Smooth muscle cell (in vitro differentiated cells): ENCODE results near the gene THSD7B. TPM values are rescaled to one million over a fixed set of nuclear protein-coding genes. Genes with fewer than 3 reads are reported as not detected.

Experiments
- DNase-seq: peaks from one replicate; lab custom pipeline; 2025; ENCODE audit not compliant: unreplicated experiment; lab: John Stamatoyannopoulos, UW
- H2AFZ ChIP-seq: fragments of 200-600 bp; sonication (generic); 2 replicates; pipeline ENCODE4 v1.6.0; 2016; ENCODE audit warnings: antibody characterized with exemption, low read depth, mild to moderate bottlenecking
- H3F3A ChIP-seq: fragments of 200-600 bp; sonication (generic); 2 replicates; pipeline ENCODE4 v1.6.0; 2017; ENCODE audit warnings: antibody characterized with exemption, low read depth
- H3K27ac ChIP-seq: fragments of 200-600 bp; sonication (generic); 2 replicates; pipeline ENCODE4 v1.5.1; 2016; ENCODE audit warnings: low read depth, mild to moderate bottlenecking
- H3K27me3 ChIP-seq: fragments of 200-600 bp; sonication (generic); 2 replicates; pipeline ENCODE4 v1.6.1; 2016; ENCODE audit warnings: low read depth, mild to moderate bottlenecking
- H3K36me3 ChIP-seq: fragments of 200-600 bp; sonication (generic); 2 replicates; pipeline ENCODE4 v1.5.1; 2016; ENCODE audit warnings: low read depth
- H3K4me1 ChIP-seq: fragments of 200-600 bp; sonication (generic); 2 replicates; pipeline ENCODE4 v1.5.1; 2016; ENCODE audit warnings: low read depth
- H3K4me2 ChIP-seq: fragments of 200-600 bp; sonication (generic); 2 replicates; pipeline ENCODE4 v1.6.0; 2016; ENCODE audit warnings: mild to moderate bottlenecking
- H3K4me3 ChIP-seq: fragments of 200-600 bp; sonication (generic); 2 replicates; pipeline ENCODE4 v1.5.1; 2016; ENCODE audit warnings: mild to moderate bottlenecking
- H3K79me2 ChIP-seq: fragments of 200-600 bp; sonication (generic); 2 replicates; pipeline ENCODE4 v1.6.0; 2016; ENCODE audit warnings: low read depth, mild to moderate bottlenecking
- H3K9ac ChIP-seq: fragments of 200-600 bp; sonication (generic); 2 replicates; pipeline ENCODE4 v1.6.0; 2016; ENCODE audit warnings: low read depth
- H3K9me3 ChIP-seq: fragments of 200-600 bp; sonication (generic); replicated peaks from 2 replicates; pipeline ENCODE4 v1.5.1; 2016; ENCODE audit warnings: low read depth
- H4K20me1 ChIP-seq: fragments of 200-600 bp; sonication (generic); 2 replicates; pipeline ENCODE4 v1.6.0; 2016; ENCODE audit warnings: low read depth
- WGBS: methylation state at CpG from one replicate; pipeline ENCODE4 v1.1.7; 2016; ENCODE audit warnings: low lambda C conversion rate; 5-methylcytosine and 5-hydroxymethylcytosine counted together
- polyA plus RNA-seq: library from polyadenylated mRNA; unstranded; fragments of >200 nt; fragmentation: Nextera tagmentation; extraction: Ambion mirVana; gene quantifications from 2 replicates; pipeline ENCODE4 v1.2.1, GENCODE V29; 2016
- total RNA-seq: library from RNA; depleted of rRNA; stranded (reverse); fragments of >200 nt; gene quantifications from 2 replicates; pipeline ENCODE4 v1.2.3, GENCODE V29; 2014
- TF ChIP-seq, protein P1 (sequence below): fragments of 200-600 bp; sonication (generic); IDR thresholded peaks from 2 replicates; pipeline ENCODE4 v1.5.1; 2017; ENCODE audit warnings: borderline replicate concordance, mild to moderate bottlenecking, antibody characterized with exemption; ENCODE audit not compliant: insufficient read depth, poor library complexity, severe bottlenecking

The THSD7B gene
- total and polyA plus RNA-seq, 2 experiments from 2014 or later = not detected

DNA sequence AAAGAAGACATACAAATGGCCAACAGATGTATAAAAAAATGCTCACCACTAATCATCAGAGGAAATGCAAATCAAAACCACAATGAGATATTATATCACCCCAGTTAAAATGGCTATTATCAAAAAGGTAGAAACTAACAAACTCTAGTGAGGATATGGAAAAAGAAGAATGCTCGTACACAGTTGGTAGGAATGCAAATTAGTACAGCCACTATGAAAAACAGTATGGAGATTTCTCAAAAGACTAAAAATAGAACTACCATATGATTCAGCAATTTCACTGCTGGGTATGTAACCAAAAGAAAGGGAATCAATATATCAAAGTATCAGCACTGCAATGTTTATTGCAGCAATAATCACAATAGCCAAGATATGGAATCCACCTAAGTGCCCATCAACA, 679.6 kb downstream of the THSD7B start:
- Histone ChIP-seq H3K9ac (no peak overlapping the region), H3K36me3 (no peaks in the 10 kb centered on the region), H3K4me1 (no peaks in the 10 kb centered on the region), H3K27ac (no peak overlapping the region), H3K27me3 (no peaks in the 10 kb centered on the region), H3K4me2 (no peak overlapping the region), H2AFZ (no peak overlapping the region), H3K4me3 (no peak overlapping the region), H3K9me3 (no peaks in the 10 kb centered on the region), H3K79me2 (no peaks in the 10 kb centered on the region), H4K20me1 (no peaks in the 10 kb centered on the region), H3F3A (no peaks in the 10 kb centered on the region)
- DNase-seq = no peak
- whole genome bisulfite sequencing = 92% methylated on average over 1 of the region's 1 CpG
- TF ChIP-seq, protein P1, sequence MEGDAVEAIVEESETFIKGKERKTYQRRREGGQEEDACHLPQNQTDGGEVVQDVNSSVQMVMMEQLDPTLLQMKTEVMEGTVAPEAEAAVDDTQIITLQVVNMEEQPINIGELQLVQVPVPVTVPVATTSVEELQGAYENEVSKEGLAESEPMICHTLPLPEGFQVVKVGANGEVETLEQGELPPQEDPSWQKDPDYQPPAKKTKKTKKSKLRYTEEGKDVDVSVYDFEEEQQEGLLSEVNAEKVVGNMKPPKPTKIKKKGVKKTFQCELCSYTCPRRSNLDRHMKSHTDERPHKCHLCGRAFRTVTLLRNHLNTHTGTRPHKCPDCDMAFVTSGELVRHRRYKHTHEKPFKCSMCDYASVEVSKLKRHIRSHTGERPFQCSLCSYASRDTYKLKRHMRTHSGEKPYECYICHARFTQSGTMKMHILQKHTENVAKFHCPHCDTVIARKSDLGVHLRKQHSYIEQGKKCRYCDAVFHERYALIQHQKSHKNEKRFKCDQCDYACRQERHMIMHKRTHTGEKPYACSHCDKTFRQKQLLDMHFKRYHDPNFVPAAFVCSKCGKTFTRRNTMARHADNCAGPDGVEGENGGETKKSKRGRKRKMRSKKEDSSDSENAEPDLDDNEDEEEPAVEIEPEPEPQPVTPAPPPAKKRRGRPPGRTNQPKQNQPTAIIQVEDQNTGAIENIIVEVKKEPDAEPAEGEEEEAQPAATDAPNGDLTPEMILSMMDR = no peak

DNA sequence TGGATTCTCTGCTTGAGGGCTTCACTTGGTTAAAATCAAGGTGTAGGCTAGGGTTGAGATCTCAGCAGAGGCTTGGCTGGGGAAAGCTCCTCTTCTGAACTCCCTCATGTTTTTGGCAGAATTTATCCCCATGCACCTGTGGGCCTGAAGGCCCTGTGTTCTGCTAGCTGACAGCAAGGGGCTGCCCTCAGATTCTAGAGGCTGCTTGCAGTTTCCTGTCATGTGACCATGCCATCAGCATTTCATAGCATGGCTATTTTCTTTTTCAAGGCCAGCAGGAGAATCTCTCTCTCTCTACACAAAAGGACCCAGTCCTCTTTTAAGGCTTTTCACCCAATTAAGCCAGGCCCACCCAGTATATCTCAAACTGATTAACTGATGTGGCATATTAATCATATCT, 684.1 kb downstream of the THSD7B start:
- Histone ChIP-seq H3K4me3 (no peak overlapping the region), H3K9me3 (no peaks in the 10 kb centered on the region), H3K4me2 (no peak overlapping the region), H3F3A (no peaks in the 10 kb centered on the region), H3K4me1 (no peaks in the 10 kb centered on the region), H3K27me3 (no peaks in the 10 kb centered on the region), H3K27ac (no peak overlapping the region), H2AFZ (no peak overlapping the region), H3K79me2 (no peaks in the 10 kb centered on the region), H4K20me1 (no peaks in the 10 kb centered on the region), H3K36me3 (no peaks in the 10 kb centered on the region), H3K9ac (no peak overlapping the region)
- TF ChIP-seq, protein P1 = no peak
- no peak for DNase-seq

DNA sequence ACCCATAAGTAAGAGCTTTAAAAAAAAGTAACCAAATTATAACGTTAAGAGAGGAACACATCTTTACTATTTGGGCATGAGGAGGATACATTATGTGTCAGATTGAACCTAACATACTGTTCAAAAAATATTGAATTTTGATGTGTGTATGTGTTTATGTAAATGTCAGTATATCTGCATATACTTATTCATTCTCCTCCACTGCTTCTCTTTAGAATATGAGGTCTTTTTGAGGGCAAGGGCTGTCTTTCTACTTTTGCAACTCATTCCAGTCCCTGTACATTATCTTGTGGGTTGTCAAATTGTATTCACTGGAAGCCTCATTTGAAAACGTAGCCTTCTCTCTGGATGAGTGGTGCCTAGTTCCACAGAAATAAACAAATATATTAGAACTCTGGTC, 689.5 kb downstream of the THSD7B start:
- no peak overlapping the region for H3K4me2 ChIP-seq
- DNase-seq = no peak
- H2AFZ ChIP-seq = no peak overlapping the region
- no peaks in the 10 kb centered on the region for H4K20me1 ChIP-seq
- no peaks in the 10 kb centered on the region for H3K79me2 ChIP-seq
- H3K9me3 ChIP-seq = no peaks in the 10 kb centered on the region
- no peaks in the 10 kb centered on the region for H3K36me3 ChIP-seq
- no peak overlapping the region for H3K9ac ChIP-seq
- H3F3A ChIP-seq = no peaks in the 10 kb centered on the region
- 81% methylated on average over 2 of the region's 2 CpGs for WGBS
- H3K27me3 ChIP-seq = no peaks in the 10 kb centered on the region
- H3K4me1 ChIP-seq = no peaks in the 10 kb centered on the region
- TF ChIP-seq, protein P1 = no peak
- no peak overlapping the region for H3K27ac ChIP-seq
- no peak overlapping the region for H3K4me3 ChIP-seq

DNA sequence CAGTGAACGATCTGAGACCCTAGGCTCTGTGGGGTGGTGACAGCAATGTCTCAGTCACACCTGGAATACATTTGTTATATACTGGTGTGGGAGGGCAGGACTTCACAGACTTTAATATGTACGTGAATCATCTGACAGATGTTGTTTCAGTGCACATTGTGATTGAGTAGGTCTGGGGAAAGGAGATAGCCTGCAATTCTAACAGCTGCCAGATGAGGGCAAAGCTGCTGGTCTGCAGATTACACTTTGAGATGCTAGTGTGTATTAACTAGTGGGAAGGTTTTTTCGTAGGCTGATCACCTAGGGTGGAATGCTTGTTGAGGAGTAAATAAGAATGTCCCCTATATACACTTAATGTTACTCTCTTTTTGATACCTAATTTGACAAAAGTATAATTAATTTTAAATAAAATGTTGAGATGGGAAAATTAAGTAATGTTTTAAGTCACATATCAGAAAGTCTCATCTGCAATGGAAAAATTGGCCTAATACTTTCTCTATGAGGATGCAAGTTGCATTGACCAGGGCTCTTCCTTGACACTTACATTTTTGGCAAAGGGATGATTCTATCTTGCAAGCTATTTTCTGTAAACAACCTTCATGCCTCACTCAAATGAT, 702.0 kb downstream of the THSD7B start:
- H3K36me3 ChIP-seq = no peaks in the 10 kb centered on the region
- no peak overlapping the region for H3K27ac ChIP-seq
- H4K20me1 ChIP-seq = no peaks in the 10 kb centered on the region
- H3K4me1 ChIP-seq = no peaks in the 10 kb centered on the region
- H3K27me3 ChIP-seq = no peaks in the 10 kb centered on the region
- H3K9ac ChIP-seq = no peak overlapping the region
- WGBS = 52% methylated on average over 3 of the region's 3 CpGs
- H3F3A ChIP-seq = no peaks in the 10 kb centered on the region
- no peak overlapping the region for H3K4me2 ChIP-seq
- H3K79me2 ChIP-seq = no peaks in the 10 kb centered on the region
- H2AFZ ChIP-seq = no peak overlapping the region
- no peak overlapping the region for H3K4me3 ChIP-seq
- TF ChIP-seq, protein P1 = peak; percentile 67
- no peaks in the 10 kb centered on the region for H3K9me3 ChIP-seq
- DNase-seq = no peak
